ENCODE measurements around the gene LAMA5.
A peak's percentile ranks its signal among the peaks of the same experiment; 100 is the strongest.
"Not testable (repeated sequence)": the region's sequence is repeated elsewhere in the genome, so short reads cannot be mapped to it uniquely, and the experiment has no call there.

Gene LAMA5

GRCh38 chr20:62387933-62388635, 21.0 kb upstream of the LAMA5 start:
- no peak for DNase-seq

- no peak for DNase-seq
Measured at GRCh38 chr20:62387219-62387913, 20.3 kb upstream of the LAMA5 start.

- DNase-seq, result peak; percentile 79 to 82
Measured at GRCh38 chr20:62386383-62387218, 19.5 kb upstream of the LAMA5 start, which contains the start of gene RPS21. Gene RPS21, plus strand, starts transcription at chr20:62387103. Its CDS starts 236 bp downstream, at chr20:62387339.

DNA sequence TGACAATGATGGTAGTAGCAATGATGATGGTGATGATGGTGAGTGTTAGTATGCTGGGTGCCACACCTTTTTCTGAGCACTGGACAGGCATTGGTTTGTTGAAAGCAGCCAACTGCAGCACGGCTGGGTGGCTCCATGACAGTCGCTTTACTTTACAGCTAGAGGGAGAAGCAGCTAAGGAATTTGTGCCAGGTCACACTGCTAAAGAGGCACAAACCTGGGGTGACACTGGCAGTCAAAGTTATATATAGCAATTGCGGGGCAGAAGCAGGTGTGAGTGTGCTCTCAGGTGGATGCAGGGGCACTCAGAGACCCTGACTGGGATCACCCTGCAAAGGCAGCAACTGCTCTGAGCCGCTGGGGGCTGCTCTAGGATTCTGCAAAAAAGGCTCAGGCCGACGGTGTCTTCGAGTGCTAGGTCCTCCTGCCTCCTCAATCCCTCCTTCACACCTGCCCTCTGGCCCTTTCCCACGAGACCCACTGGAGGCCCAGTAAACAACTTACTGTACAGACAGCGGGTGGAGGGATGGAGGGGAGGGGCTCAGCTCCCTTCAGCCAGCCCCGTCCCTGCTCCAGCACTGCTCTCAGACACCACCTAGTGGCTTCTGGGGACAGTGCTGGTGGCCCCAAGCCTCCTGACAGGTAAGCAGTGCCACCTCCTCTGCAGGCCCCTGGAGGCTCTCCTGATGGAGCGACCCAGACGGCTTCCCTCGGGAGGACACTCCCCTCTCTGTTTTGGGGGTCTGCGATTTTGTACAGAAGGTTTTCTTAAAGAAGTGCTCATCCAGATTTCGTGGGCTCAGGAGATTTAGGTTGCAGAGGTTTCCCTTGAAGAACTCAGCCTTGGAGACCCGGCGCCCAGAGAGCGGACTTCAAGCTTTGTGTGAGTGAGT, 15.4 kb upstream of the LAMA5 start:
- DNase-seq, result peak; percentile 53 to 62

DNA sequence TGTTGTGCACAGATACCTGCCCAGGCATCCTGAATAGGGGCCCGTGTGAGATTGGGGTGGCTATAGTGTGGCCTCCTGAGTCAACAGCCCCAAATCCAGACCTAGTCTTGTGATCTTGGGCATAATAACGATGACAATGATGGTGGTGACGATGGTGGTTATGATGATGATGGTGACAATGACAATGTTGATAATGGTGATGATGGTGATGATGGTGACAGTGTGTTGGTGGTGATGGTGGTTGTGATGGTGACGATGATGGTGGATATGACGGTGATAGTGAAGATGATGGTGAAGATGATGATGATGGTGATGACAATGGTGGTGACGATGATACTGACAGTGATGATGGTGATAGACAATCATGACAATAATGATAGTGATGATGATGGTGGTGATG, 14.7 kb upstream of the LAMA5 start:
- no peak for DNase-seq

DNA sequence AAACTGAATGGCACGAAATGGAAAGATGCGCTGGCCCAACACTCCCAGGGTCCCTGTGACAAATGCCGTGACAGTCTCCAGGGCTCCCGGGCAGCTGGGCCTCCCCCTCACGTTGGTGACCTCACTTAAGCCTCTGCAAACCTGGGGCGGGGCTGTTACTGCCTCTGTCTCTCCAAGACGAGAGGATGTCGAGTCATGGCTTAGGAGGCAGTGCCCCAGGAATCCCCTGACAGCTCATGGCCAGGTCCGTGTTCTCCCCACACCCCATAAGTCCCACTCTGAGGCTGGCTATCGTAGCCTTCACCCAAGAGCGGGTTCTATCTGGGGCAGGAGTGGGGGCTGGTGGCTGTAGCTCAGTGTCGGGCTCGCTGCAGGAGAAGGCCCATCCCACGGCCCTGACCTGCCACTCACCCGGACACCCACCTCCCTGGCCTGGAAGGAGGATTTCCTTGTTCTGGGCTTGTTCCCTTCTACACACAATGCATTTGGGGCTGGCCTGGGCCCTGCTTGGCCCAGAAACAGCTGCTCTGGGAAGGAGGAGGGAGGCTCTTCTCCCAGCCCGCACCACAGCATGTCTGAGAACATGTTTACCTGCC, 14.2 kb upstream of the LAMA5 start:
- no peak for DNase-seq

- no peak for DNase-seq
Measured at GRCh38 chr20:62378215-62378614, 11.1 kb upstream of the LAMA5 start.

GRCh38 chr20:62377615-62378178, 10.6 kb upstream of the LAMA5 start:
- no peak for DNase-seq

- DNase-seq, result no peak
Measured at GRCh38 chr20:62377064-62377461, 10.0 kb upstream of the LAMA5 start.

GRCh38 chr20:62376112-62377063, 9.3 kb upstream of the LAMA5 start:
- no peak for DNase-seq

GRCh38 chr20:62374331-62375152, 7.4 kb upstream of the LAMA5 start:
- DNase-seq, result no peak

- DNase-seq, result not testable (repeated sequence)
Measured at GRCh38 chr20:62373631-62374179, 6.6 kb upstream of the LAMA5 start.

GRCh38 chr20:62372042-62372993, 5.2 kb upstream of the LAMA5 start:
- no peak for DNase-seq

DNA sequence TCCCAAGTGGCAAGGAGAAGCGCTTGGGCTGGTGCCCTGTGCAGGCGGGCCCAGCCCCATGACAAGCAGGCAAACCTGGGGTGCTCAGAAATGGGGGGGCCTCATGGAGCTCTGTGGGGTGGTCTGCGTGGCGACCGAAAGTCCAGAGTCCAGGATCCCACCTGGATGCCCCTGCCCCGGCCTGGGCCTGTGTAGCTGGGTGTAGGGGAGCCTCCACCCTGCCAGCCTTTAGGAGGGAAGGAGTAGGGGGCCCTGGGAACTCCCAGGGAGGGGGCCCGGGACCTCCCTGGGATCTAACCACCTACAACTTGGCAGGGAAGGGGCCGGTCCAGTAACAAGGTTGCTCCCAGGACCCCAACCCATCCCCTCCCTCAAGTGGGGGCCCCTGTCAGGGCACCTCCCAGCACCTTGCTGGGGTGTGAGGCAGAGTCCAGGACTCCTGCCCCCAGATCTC, 4.5 kb upstream of the LAMA5 start:
- DNase-seq, result no peak

DNA sequence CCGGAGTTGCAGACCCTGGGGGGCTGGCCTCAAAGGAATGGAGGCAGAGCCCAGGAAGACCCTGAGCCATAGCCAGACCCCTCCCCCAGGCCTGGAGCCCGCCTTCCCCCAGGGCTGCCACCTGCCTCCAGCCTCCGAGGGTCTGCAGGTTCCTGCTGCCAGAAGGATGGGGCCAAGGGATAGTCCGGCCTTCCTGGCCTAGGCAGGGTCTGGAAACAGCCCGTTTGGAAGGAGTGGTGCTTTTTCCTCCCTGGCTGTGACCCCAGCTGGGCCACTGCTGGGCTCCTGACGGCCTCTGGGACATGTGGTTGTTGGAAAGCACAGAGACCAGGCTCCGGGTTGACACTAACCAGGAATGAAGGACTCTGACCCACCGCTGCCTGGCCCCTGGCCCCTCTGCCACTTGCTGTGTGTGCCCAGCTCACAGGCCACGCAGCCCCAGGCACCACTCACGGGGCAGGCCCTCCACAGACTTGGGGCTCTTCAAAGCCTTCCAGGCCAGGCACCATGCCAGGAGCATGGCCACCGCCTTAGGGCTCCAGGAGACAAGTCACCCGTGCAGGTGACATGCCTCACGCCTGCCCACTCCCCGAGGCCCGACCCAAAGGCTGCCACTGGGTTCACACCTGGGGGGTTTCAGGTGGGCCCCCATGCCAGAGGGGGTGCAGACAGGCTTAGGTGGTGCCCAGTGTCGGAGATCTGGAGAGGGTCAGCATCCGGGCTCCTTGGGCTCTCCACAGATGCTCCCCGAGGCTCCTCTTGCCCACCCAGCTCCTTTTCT, 3.9 kb upstream of the LAMA5 start:
- DNase-seq, result no peak

GRCh38 chr20:62370115-62370806, 3.1 kb upstream of the LAMA5 start:
- DNase-seq, result no peak

DNA sequence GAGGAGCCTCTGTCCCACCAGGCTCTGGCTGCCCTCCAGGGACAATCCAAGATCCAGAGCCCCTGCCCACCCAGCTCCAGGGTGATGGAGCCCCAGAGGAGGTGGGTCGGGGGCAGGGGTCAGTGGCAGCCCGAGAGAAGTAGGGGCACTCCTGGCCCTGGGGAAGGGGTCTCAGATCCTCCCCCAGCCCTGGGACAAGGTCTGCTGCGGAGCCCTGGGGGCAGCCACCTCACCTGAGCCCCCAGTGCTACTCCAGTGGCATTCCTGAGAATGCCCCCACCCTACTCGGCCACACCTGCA, 2.7 kb upstream of the LAMA5 start:
- DNase-seq, result no peak
